H1 (cell line): ENCODE results near the gene TRIL. TPM values are rescaled to one million over a fixed set of nuclear protein-coding genes. Genes with fewer than 3 reads are reported as not detected.
A peak's percentile ranks its signal among the peaks of the same experiment; 100 is the strongest.

Experiments used
- EGR1 ChIP-seq: IDR thresholded peaks from 2 replicates; pipeline ENCODE4 v1.6.1; 2011; ENCODE audit warnings: low read depth, low read length, borderline replicate concordance
- EP300 ChIP-seq, 2 experiments: IDR thresholded peaks; 1 replicate in 1 of 2; 2 replicates in 1 of 2; pipeline ENCODE4 v1.6.1; 2011 to 2012; ENCODE audit warnings: low read depth in 2 of 2, low read length in 2 of 2, mild to moderate bottlenecking in 2 of 2, borderline replicate concordance in 1 of 2, inconsistent platforms in 1 of 2, moderate library complexity in 1 of 2
- JUND ChIP-seq: IDR thresholded peaks from 2 replicates; pipeline ENCODE4 v1.6.1; 2011; ENCODE audit warnings: mild to moderate bottlenecking, improper control_type of control experiment, low read length
- KDM4A ChIP-seq: IDR thresholded peaks from one replicate; pipeline ENCODE4 v1.7.1; 2012; ENCODE audit warnings: low read depth, mild to moderate bottlenecking, moderate library complexity, low read length, inconsistent platforms; ENCODE audit not compliant: severe bottlenecking
- KDM5A ChIP-seq: fragments of 200-600 bp; IDR thresholded peaks from 2 replicates; pipeline ENCODE4 v1.7.1; 2012; ENCODE audit warnings: mild to moderate bottlenecking, low read length, inconsistent platforms, mixed read lengths
- MAFK ChIP-seq: IDR thresholded peaks from 2 replicates; pipeline ENCODE4 v1.6.1; 2012; ENCODE audit warnings: low read depth, mild to moderate bottlenecking, improper control_type of control experiment, low read length
- RAD21 ChIP-seq, 2 experiments: IDR thresholded peaks in 1 of 2; conservative IDR thresholded peaks in 1 of 2; 2 replicates each; pipeline ENCODE4 v1.6.1; 2011; ENCODE audit warnings: low read depth in 2 of 2, low read length in 2 of 2, improper control_type of control experiment in 1 of 2, inconsistent platforms in 1 of 2, mild to moderate bottlenecking in 1 of 2, moderate library complexity in 1 of 2
- SP2 ChIP-seq: IDR thresholded peaks from 2 replicates; pipeline ENCODE4 v1.6.1; 2012; ENCODE audit warnings: mild to moderate bottlenecking, low read length, inconsistent platforms
- SP4 ChIP-seq: IDR thresholded peaks from 2 replicates; pipeline ENCODE4 v1.6.1; 2012; ENCODE audit warnings: low read length, inconsistent platforms
- SRF ChIP-seq: IDR thresholded peaks from 2 replicates; pipeline ENCODE4 v1.6.1; 2011; ENCODE audit warnings: mild to moderate bottlenecking, low read depth, low read length, moderate library complexity
- polyA plus RNA-seq, 7 experiments: library from polyadenylated mRNA; depleted of rRNA in 3 of 7; stranded (reverse) in 5 of 7; unstranded in 2 of 7; fragments of >200 nt in 5 of 7; fragments of 200-250 nt in 2 of 7; gene quantifications; 1 replicate in 5 of 7; 2 replicates in 1 of 7; 4 replicates in 1 of 7; pipeline versions ENCODE4 v1.2.1 to v1.2.3, GENCODE V29; 2011 to 2013; ENCODE audit warnings: missing spikeins in 2 of 7, mixed read lengths in 2 of 7
- total RNA-seq: library from RNA; stranded (reverse); fragmentation: NEBNext Ultra II Directional; extraction: Animal tissue kit (Norgen Biotek cat#: 25700); gene quantifications from 2 replicates; pipeline ENCODE4 v1.2.1, GENCODE V29; 2021
- TF ChIP-seq, protein P1 (sequence below): fragments of 300-600 bp; sonication (generic); IDR thresholded peaks from 2 replicates; pipeline ENCODE4 v1.7.1; 2012; ENCODE audit warnings: low read length, moderate library complexity, mild to moderate bottlenecking, inconsistent platforms; ENCODE audit not compliant: insufficient replicate concordance

TRIL gene
- total and polyA plus RNA-seq, 2 of the 8 experiments (the other 6 are each of a cell fraction or from before 2014, with no cell fraction given), result 3.9 to 5.5 TPM

GRCh38 chr7:28956608-28957063, 1.5 kb downstream of the TRIL start (continued):
- TF ChIP-seq RAD21 (IDR thresholded peaks at IDR 0.05 in 1 of 2, conservative IDR thresholded peaks at IDR 0.05 in 1 of 2; ENCODE audit: low read depth in 2 of 2, low read length in 2 of 2) (peak; percentile 69 to 78), SP2 (no peak), MAFK (no peak), KDM4A (no peak), SP4 (no peak; the same call in 1 of the 2 replicates), KDM5A (no peak), EGR1 (no peak), JUND (no peak), EP300 (IDR thresholded peaks at IDR 0.05; ENCODE audit: borderline replicate concordance in 1 of 2, low read depth in 2 of 2, low read length in 2 of 2) (peak in 1 of 2 experiments; percentile 64; a peak in 1 of 3 replicates), SRF (no peak)
- TF ChIP-seq, protein P1, sequence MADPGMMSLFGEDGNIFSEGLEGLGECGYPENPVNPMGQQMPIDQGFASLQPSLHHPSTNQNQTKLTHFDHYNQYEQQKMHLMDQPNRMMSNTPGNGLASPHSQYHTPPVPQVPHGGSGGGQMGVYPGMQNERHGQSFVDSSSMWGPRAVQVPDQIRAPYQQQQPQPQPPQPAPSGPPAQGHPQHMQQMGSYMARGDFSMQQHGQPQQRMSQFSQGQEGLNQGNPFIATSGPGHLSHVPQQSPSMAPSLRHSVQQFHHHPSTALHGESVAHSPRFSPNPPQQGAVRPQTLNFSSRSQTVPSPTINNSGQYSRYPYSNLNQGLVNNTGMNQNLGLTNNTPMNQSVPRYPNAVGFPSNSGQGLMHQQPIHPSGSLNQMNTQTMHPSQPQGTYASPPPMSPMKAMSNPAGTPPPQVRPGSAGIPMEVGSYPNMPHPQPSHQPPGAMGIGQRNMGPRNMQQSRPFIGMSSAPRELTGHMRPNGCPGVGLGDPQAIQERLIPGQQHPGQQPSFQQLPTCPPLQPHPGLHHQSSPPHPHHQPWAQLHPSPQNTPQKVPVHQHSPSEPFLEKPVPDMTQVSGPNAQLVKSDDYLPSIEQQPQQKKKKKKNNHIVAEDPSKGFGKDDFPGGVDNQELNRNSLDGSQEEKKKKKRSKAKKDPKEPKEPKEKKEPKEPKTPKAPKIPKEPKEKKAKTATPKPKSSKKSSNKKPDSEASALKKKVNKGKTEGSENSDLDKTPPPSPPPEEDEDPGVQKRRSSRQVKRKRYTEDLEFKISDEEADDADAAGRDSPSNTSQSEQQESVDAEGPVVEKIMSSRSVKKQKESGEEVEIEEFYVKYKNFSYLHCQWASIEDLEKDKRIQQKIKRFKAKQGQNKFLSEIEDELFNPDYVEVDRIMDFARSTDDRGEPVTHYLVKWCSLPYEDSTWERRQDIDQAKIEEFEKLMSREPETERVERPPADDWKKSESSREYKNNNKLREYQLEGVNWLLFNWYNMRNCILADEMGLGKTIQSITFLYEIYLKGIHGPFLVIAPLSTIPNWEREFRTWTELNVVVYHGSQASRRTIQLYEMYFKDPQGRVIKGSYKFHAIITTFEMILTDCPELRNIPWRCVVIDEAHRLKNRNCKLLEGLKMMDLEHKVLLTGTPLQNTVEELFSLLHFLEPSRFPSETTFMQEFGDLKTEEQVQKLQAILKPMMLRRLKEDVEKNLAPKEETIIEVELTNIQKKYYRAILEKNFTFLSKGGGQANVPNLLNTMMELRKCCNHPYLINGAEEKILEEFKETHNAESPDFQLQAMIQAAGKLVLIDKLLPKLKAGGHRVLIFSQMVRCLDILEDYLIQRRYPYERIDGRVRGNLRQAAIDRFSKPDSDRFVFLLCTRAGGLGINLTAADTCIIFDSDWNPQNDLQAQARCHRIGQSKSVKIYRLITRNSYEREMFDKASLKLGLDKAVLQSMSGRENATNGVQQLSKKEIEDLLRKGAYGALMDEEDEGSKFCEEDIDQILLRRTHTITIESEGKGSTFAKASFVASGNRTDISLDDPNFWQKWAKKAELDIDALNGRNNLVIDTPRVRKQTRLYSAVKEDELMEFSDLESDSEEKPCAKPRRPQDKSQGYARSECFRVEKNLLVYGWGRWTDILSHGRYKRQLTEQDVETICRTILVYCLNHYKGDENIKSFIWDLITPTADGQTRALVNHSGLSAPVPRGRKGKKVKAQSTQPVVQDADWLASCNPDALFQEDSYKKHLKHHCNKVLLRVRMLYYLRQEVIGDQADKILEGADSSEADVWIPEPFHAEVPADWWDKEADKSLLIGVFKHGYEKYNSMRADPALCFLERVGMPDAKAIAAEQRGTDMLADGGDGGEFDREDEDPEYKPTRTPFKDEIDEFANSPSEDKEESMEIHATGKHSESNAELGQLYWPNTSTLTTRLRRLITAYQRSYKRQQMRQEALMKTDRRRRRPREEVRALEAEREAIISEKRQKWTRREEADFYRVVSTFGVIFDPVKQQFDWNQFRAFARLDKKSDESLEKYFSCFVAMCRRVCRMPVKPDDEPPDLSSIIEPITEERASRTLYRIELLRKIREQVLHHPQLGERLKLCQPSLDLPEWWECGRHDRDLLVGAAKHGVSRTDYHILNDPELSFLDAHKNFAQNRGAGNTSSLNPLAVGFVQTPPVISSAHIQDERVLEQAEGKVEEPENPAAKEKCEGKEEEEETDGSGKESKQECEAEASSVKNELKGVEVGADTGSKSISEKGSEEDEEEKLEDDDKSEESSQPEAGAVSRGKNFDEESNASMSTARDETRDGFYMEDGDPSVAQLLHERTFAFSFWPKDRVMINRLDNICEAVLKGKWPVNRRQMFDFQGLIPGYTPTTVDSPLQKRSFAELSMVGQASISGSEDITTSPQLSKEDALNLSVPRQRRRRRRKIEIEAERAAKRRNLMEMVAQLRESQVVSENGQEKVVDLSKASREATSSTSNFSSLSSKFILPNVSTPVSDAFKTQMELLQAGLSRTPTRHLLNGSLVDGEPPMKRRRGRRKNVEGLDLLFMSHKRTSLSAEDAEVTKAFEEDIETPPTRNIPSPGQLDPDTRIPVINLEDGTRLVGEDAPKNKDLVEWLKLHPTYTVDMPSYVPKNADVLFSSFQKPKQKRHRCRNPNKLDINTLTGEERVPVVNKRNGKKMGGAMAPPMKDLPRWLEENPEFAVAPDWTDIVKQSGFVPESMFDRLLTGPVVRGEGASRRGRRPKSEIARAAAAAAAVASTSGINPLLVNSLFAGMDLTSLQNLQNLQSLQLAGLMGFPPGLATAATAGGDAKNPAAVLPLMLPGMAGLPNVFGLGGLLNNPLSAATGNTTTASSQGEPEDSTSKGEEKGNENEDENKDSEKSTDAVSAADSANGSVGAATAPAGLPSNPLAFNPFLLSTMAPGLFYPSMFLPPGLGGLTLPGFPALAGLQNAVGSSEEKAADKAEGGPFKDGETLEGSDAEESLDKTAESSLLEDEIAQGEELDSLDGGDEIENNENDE, result no peak
